Measurements from ENCODE around the gene NCLN. TPM values are rescaled to one million over a fixed set of nuclear protein-coding genes. Genes with fewer than 3 reads are reported as not detected.
"Not testable (repeated sequence)": the region's sequence is repeated elsewhere in the genome, so short reads cannot be mapped to it uniquely, and the experiment has no call there.

The NCLN gene
- total RNA-seq, 1 experiment from 2014 or later: 84.1 TPM

DNA sequence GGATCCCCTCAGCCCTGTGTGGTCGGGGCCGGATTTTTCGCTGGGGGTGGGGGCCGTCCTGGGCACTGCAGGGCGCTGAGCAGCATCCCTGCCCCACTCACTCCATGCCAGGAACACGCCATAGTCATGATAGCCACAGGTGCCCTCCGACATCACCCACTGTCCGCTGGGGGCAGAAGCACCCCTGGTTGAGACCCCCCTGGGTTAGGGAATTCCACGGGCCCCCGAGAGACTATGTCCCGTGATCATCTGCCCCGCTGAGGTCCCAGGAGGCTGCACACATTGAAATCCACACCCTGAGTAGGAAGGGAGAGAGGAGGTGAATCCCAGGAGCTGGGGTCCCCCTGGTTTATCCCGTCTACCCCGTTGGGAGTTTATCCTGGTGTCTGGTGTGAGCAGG lies 16.2 kb downstream of the NCLN start:
- POLR2A ChIA-PET: interaction anchor here (0.7 kb wide), 1 partner anchor 351 kb away, joined by 4 read pairs; no protein-coding TSS in a partner anchor
- H3K36me3 Mint-ChIP-seq (ENCODE audit: insufficient read depth, unreplicated experiment): peaks cover 18% of the 10 kb centered on the region
- no peak overlapping the region for H3K27ac Mint-ChIP-seq (ENCODE audit: low read depth, unreplicated experiment)
- TF ChIP-seq CTCF (IDR thresholded peaks at IDR 0.05; ENCODE audit: unreplicated experiment): no peak
- intact Hi-C loops (cut with micrococcal nuclease): no loop called here
- no peak for DNase-seq (ENCODE audit: unreplicated experiment)
- H3K27me3 Mint-ChIP-seq (ENCODE audit: insufficient read depth, unreplicated experiment): no peaks in the 10 kb centered on the region
- no peaks in the 10 kb centered on the region for H3K9me3 Mint-ChIP-seq (ENCODE audit: unreplicated experiment)
- no peak overlapping the region for H3K4me3 Mint-ChIP-seq (ENCODE audit: unreplicated experiment)
- no TSS peak for BruUV-seq (replicated peaks)
- H3K4me1 Mint-ChIP-seq (ENCODE audit: insufficient read depth, unreplicated experiment): no peaks in the 10 kb centered on the region
- CTCF ChIA-PET: no interaction called here

DNA sequence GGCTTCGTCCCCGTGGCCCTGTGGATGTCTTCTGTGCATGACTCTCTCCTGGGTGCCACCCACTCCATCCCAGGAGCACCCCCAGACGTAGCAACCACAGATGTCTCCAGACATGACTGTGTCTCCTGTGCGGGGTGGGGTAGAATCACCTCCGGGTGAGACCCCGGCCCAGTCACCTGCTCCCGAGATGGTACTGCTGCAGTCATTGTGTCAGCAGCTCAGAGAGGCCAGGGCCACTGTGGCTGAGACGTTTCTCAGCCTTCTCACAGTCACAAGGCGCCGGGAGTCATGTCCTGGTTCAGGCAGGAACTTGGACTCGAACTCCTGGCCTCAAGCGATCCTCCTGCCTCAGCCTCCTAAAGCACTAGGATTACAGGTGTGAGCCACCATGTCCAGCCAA lies 16.6 kb downstream of the NCLN start:
- H3K4me1 Mint-ChIP-seq (ENCODE audit: insufficient read depth, unreplicated experiment): no peaks in the 10 kb centered on the region
- peaks cover 18% of the 10 kb centered on the region for H3K36me3 Mint-ChIP-seq (ENCODE audit: insufficient read depth, unreplicated experiment)
- H3K4me3 Mint-ChIP-seq (ENCODE audit: unreplicated experiment): no peak overlapping the region
- CTCF ChIA-PET: no interaction called here
- BruUV-seq (replicated peaks): no TSS peak
- intact Hi-C loops (cut with micrococcal nuclease): no loop called here
- H3K27ac Mint-ChIP-seq (ENCODE audit: low read depth, unreplicated experiment): no peak overlapping the region
- H3K27me3 Mint-ChIP-seq (ENCODE audit: insufficient read depth, unreplicated experiment): no peaks in the 10 kb centered on the region
- no peak for TF ChIP-seq CTCF (IDR thresholded peaks at IDR 0.05; ENCODE audit: unreplicated experiment)
- POLR2A ChIA-PET: no interaction called here
- DNase-seq (ENCODE audit: unreplicated experiment): no peak
- no peaks in the 10 kb centered on the region for H3K9me3 Mint-ChIP-seq (ENCODE audit: unreplicated experiment)

DNA sequence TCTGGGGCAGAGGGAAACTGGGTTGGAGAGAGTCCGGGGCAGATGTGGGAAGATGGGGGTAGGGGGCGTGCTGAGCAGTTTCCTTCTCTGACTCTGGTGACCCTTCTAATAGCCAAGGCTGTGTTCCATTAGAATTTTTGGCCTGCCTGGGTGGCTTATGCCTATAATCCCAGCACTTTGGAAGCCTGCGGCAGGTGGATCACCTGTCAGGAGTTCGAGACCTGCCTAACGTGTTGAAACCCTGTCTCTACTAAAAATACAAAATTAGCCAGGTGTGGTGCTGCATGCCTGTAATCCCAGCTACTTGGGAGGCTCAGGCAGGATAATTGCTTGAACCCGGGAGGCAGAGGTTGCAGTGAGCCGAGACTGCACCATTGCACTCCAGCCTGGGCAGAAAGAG lies 17.2 kb downstream of the NCLN start:
- CTCF ChIA-PET; H3K4me3 Mint-ChIP-seq (ENCODE audit: unreplicated experiment); H3K9me3 Mint-ChIP-seq (ENCODE audit: unreplicated experiment); intact Hi-C loops (cut with micrococcal nuclease); H3K27ac Mint-ChIP-seq (ENCODE audit: low read depth, unreplicated experiment); DNase-seq (ENCODE audit: unreplicated experiment); BruUV-seq (replicated peaks); POLR2A ChIA-PET; H3K4me1 Mint-ChIP-seq (ENCODE audit: insufficient read depth, unreplicated experiment); H3K27me3 Mint-ChIP-seq (ENCODE audit: insufficient read depth, unreplicated experiment): not testable (repeated sequence)
- H3K36me3 Mint-ChIP-seq (ENCODE audit: insufficient read depth, unreplicated experiment): peaks cover 23% of the 10 kb centered on the region

DNA sequence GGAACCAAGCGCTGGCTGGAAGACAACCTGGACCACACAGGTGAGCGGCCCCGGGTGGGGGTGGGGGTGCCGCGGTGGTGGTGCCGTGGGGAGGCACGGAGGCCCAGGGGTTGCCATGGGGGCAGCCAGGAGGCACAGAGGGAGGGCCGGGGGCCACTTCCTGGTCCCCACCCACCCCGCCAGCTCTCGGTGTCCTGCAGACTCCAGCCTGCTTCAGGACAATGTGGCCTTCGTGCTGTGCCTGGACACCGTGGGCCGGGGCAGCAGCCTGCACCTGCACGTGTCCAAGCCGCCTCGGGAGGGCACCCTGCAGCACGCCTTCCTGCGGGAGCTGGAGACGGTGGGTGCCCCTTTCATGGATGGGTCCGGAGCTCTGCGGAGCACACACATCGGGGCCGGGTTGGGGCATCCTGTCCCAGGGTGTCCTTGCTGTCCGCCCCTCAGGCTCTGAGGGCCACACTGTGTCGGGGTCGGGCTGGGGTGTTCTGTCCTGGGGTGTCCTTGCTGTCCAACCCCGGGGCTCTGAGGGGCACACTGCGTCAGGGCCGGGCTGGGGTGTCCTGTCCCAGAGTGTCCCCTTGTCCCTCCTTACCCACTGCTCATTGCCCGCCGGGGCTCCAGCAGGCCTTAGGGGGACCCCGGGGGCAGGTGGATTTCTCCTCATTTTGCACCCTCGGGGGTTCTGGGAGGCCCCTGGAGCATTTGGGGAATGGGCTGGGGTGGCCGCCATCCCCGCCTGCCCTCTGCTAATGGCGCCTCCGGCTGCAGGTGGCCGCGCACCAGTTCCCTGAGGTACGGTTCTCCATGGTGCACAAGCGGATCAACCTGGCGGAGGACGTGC lies 18.3 kb downstream of the NCLN start:
- no peaks in the 10 kb centered on the region for H3K4me1 Mint-ChIP-seq (ENCODE audit: insufficient read depth, unreplicated experiment)
- no peak overlapping the region for H3K4me3 Mint-ChIP-seq (ENCODE audit: unreplicated experiment)
- CTCF ChIA-PET: interaction anchor here (0.5 to 0.7 kb wide), 2 partner anchors 16 to 29 kb away, joined by 3 to 5 read pairs; no protein-coding TSS in a partner anchor
- no peak for DNase-seq (ENCODE audit: unreplicated experiment)
- H3K27me3 Mint-ChIP-seq (ENCODE audit: insufficient read depth, unreplicated experiment): no peaks in the 10 kb centered on the region
- BruUV-seq (replicated peaks): no TSS peak
- TF ChIP-seq CTCF (IDR thresholded peaks at IDR 0.05; ENCODE audit: unreplicated experiment): no peak
- no peaks in the 10 kb centered on the region for H3K9me3 Mint-ChIP-seq (ENCODE audit: unreplicated experiment)
- no peak overlapping the region for H3K27ac Mint-ChIP-seq (ENCODE audit: low read depth, unreplicated experiment)
- peaks cover 28% of the 10 kb centered on the region for H3K36me3 Mint-ChIP-seq (ENCODE audit: insufficient read depth, unreplicated experiment)
- POLR2A ChIA-PET: no interaction called here
- intact Hi-C loops (cut with micrococcal nuclease): no loop called here
